Stimulated activated naive CD8-positive, alpha-beta T cell treated with anti-CD3 and anti-CD28 coated beads, Interleukin-15, Interleukin-2, amounts not matched to agents 100 U/mL and 50 U/mL, for 24 hours (primary cell): ENCODE data around the gene CISD2.
"Not testable (repeated sequence)": the region's sequence is repeated elsewhere in the genome, so short reads cannot be mapped to it uniquely, and the experiment has no call there.

Experiments used
- ATAC-seq: fragments of 150-1000 bp; cut with Tn5 transposase; one replicate; pipeline ENCODE4 v1.10.0; 2021
- DNase-seq: peaks from one replicate; pipeline ENCODE4 v3.0.0; 2021

CISD2 gene

GRCh38 chr4:102868781-102869568 lies at the start of gene CISD2:
CISD2 (plus strand) TSS chr4:102868992; CDS start chr4:102869085, 93 bp downstream.
- ATAC-seq: peak; percentile 93
- peak; percentile 94 for DNase-seq

DNA sequence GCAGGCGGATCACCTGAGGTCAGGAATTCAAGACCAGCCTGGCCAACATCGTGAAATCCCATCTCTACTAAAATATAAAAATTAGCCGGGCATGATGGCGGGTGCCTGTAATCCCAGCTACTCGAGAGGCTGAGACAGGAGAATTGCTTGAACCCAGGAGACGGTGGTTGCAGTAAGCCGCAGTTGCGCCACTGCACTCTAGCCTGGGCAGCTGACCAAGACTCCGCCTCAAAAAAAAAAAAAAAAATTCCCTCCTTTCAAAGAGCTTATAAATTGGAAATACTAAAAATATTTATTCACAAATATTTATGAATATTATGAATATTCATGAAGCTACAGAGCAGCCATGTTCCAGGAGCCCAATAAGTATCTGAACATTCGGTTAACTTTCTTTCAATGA lies 49.7 kb upstream of the CISD2 start:
- ATAC-seq, DNase-seq: not testable (repeated sequence)

DNA sequence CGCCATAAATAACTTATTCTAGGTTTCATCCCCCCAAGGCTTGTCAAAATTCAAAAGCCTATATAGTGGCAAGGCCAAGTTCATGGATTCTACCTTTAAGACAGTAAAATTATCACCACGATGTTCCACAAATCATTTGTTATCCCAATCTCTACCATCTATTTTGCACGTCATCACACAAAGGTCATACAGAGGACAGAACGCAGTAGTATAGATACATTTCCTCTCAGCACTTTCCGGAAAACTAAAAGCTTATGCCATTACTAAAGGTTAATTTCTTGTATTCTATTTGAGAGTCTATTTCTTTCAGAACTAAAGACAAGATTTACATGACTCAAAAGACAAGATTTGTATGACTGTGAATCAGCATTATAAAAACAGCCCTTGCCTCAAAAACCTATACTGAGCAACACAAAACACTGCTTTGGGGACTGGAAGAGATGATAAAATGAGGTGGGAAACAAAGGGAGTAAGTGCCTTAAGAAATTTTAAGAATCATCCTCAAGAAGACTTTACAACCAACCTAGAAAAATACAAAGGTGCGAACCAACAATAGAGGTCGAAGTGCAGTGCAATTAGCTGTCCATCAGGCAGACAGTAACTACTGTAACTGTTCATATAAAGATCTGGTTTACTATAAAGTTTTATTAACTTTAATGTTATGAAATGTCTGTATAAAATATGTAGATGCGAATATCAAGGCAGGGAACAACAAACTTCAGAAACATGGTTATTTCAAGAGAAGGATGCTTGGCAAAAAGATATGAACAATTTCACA lies 49.0 kb upstream of the CISD2 start:
- ATAC-seq (peak; percentile 58), DNase-seq (no peak)

GRCh38 chr4:102823464-102823863 lies 45.3 kb upstream of the CISD2 start:
- DNase-seq (no peak), ATAC-seq (no peak)

DNA sequence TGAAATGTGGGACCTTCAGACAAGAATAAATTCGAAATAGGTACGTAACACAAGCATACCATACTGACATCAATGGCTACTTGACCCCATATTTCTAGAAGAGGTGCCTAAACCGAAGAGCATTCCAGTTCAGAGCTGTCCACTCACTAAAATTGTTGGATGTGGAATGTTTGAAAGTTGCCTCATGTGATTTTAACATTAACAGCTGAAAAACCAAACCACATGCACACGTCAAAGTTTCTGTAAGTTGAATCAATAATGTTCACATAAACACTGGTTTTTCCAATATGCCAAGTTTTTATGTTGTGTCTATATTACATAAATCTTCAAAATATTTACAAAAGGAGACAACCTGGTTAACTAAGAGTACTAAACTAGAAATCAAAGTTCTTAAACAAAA lies 44.9 kb upstream of the CISD2 start:
- ATAC-seq (no peak), DNase-seq (no peak)

DNA sequence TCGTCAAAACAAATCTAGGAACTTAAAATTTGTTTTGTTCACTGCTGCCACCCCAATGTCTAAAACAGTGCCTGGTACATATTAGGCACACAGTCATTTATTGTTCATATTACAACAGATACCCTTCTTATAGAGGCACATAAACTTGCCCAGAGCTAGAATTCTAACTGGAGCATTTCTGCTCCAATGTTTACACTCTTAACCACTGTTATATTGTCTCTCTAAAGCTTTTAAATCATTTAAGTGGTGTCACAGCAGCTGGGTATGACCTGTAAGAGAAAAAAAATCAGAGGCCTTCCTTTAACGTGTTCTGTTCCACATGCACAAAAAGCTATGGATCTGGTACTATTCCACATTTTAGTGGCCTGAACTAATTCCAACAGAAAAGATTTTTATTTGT lies 44.4 kb upstream of the CISD2 start:
- ATAC-seq (no peak), DNase-seq (no peak)

- ATAC-seq (no peak), DNase-seq (peak; percentile 27)
These were observed 43.3 kb upstream of the CISD2 start for GRCh38 chr4:102825261-102826091.

DNA sequence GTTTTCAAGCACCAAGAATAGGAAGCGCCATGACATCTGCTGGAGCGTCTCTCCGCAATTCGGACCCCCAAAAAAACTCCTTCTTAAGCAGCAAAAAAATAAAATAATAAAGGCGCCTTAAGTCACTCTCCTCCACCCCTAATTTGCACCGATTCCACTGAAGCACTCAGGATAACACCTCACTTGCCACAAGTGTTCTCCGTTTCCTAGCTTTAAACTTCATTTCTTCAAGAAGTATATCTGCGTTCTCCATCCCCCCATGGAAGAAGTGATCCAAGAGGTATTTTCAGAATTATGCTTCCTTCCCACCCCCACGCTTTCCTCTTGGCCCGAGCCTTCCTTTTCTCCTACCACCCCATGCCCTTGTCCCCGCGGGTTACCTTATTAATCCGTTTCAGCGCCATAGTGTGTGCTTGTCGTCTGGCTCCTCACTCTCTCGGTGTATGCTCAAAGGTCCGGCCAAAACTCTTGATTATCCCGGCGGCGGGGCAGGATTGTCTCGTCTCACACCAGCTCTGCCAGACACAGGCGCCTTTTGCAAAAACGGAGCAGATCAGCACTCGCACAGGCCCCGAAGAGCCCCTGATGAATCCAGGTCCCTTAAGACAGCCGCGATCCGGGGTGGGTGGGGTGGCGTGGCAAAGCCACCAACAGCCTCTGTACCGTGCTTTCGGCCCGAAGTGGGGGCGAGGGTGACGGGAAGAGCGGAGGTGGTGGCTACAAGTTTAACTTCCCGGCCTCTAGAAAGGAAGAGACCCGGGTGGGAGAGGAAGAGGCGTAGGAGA lies 42.5 kb upstream of the CISD2 start:
- ATAC-seq (no peak), DNase-seq (no peak)

GRCh38 chr4:102826890-102827673 lies 41.7 kb upstream of the CISD2 start, which contains the start of gene UBE2D3:
UBE2D3 (minus strand) TSS chr4:102827551; CDS start chr4:102826508, 1,043 bp downstream.
- peak; percentile 51 for ATAC-seq

DNA sequence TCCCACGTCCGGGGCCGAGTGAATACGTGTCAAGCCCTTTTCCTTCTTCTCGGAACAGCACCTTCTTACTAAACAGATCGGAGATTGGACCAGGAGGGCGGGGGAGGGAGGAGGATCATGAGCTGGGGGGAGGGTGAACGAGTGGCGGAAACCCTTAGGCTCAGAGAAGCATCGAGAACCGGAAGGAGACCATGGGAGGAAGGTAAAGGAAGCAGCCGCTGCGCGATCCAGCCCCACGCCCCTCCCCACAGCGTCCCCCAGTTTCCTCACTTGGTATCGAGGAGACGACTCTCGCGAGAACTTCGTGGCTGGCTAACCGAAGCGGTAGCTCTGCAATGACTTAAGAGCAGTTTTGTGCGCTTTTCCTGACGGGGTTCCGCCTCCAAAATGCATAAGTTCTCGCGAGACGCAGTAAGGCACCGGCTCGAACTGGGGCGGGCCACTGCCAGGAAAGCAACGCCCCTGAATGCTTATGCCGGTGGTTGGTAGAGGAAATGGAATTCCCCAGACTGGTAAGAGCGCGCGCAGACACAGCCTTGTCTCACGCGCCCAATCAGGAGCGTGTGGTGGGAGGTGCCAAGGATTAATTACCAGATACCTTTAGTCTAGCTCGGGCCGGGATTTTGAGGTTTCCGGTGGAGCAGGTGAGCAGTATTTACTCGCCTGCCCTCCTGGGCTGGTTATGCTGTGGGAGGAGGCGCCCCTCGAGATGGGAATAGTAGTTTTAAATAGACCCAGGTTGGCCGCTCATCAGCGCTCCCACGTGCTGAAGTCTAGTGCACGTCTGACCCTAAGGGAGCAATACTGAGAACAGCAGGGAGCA lies 40.9 kb upstream of the CISD2 start:
- ATAC-seq: peak; percentile 80
- peak; percentile 96 for DNase-seq

More at GRCh38 chr4:102826890-102827673, 41.7 kb upstream of the CISD2 start, which contains the start of gene UBE2D3:
- DNase-seq: peak; percentile 96

GRCh38 chr4:102828497-102828808 lies 40.3 kb upstream of the CISD2 start:
- ATAC-seq (no peak), DNase-seq (no peak)

DNA sequence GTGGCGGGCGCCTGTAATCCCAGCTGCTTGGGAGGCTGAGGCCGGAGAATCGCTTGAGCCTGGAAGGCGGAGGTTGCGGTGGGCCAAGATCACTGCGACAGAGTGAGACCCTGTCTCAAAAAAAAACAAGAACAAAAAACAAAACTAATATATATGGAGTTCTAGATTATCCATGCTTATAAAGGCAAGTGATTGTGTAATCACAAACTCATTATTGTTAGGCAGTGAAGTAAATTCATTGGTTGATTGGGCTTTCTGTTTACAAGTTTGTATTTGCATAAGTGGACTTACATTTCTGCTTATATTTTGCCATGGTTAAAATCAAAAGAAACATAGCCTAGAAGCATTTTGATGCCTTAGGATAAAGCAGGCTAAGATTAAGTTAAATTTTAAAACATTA lies 39.0 kb upstream of the CISD2 start:
- no peak for ATAC-seq
- no peak for DNase-seq

GRCh38 chr4:102832105-102832504 lies 36.7 kb upstream of the CISD2 start:
- no peak for DNase-seq
- no peak for ATAC-seq

GRCh38 chr4:102832667-102833066 lies 36.1 kb upstream of the CISD2 start:
- DNase-seq (no peak), ATAC-seq (no peak)

DNA sequence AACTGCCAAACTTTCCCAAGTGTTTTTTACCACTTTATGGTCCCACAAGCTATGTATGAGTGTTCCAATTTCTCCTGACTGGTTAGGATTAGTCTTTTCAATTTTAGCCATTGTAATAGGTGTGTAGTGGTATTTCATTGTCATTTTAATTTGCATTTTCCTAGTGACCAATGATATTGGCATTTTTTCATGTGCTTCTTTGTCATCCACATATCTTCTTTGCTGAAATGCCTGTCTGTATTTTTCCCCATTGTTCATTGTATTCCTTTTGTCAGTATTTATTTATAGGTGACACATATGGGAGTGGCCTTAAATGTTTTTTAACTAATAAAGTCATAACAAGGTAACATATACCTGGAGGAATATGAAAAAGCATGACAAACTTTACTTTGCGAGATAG lies 32.2 kb upstream of the CISD2 start:
- no peak for ATAC-seq

GRCh38 chr4:102842367-102842766 lies 26.4 kb upstream of the CISD2 start:
- no peak for DNase-seq
- ATAC-seq: no peak

More for the DNA sequence above, 32.2 kb upstream of the CISD2 start:
- DNase-seq: no peak

DNA sequence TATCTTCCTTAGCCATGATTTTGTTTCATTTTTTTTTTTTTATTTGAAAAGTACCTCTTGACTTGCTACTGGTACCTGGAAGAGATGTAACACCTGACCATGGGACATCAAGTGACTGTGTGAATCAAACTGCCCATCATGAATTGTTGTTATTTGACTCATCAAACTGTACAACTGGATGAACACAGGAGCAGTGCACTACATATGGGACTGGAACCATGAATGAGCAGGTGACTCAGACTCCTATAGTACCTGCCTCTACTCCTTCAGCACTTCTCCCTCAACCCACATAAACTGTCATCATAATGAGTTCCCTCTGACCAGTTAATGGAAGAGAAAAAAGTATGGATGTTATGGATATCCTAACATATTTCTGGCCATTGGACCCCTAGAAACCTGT lies 25.5 kb upstream of the CISD2 start:
- peak; percentile 43 for ATAC-seq

GRCh38 chr4:102843938-102844337 lies 24.9 kb upstream of the CISD2 start:
- no peak for ATAC-seq
- no peak for DNase-seq

More for the DNA sequence above, 25.5 kb upstream of the CISD2 start:
- DNase-seq: no peak

GRCh38 chr4:102847687-102848086 lies 21.1 kb upstream of the CISD2 start:
- ATAC-seq (no peak), DNase-seq (no peak)

- ATAC-seq (peak; percentile 57), DNase-seq (no peak)
These were observed 19.1 kb upstream of the CISD2 start for GRCh38 chr4:102849579-102850104.
